Neural progenitor cell (in vitro differentiated cells): ENCODE measurements around the gene HES4. TPM values are rescaled to one million over a fixed set of nuclear protein-coding genes. Genes with fewer than 3 reads are reported as not detected.
A peak's percentile ranks its signal among the peaks of the same experiment; 100 is the strongest.

Experiments
- DNase-seq: peaks from one replicate; pipeline ENCODE4 v3.0.0-alpha.2; 2016; ENCODE audit warnings: low spot score
- H2AFZ ChIP-seq: fragments of 200-600 bp; sonication (generic); replicated peaks from 2 replicates; pipeline ENCODE4 v1.6.1; 2016; ENCODE audit warnings: antibody characterized with exemption
- H3F3A ChIP-seq: fragments of 200-600 bp; sonication (generic); 2 replicates; pipeline ENCODE4 v1.6.1; 2016; ENCODE audit warnings: antibody characterized with exemption, low read depth
- H3K27ac ChIP-seq: fragments of 200-600 bp; sonication (generic); 2 replicates; pipeline ENCODE4 v1.5.1; 2016; ENCODE audit warnings: mild to moderate bottlenecking
- H3K27me3 ChIP-seq: fragments of 200-600 bp; sonication (generic); 2 replicates; pipeline ENCODE4 v1.6.1; 2016; ENCODE audit warnings: mild to moderate bottlenecking, moderate library complexity
- H3K36me3 ChIP-seq: fragments of 200-600 bp; sonication (generic); 2 replicates; pipeline ENCODE4 v1.5.1; 2016
- H3K4me1 ChIP-seq: fragments of 200-600 bp; sonication (generic); 2 replicates; pipeline ENCODE4 v1.6.1; 2016; ENCODE audit warnings: mixed run types
- H3K4me2 ChIP-seq: fragments of 200-600 bp; sonication (generic); 2 replicates; pipeline ENCODE4 v1.6.1; 2016
- H3K4me3 ChIP-seq: fragments of 200-600 bp; sonication (generic); 2 replicates; pipeline ENCODE4 v1.5.1; 2016
- H3K79me2 ChIP-seq: fragments of 200-600 bp; sonication (generic); 2 replicates; pipeline ENCODE4 v1.6.1; 2016; ENCODE audit warnings: low read depth
- H3K9ac ChIP-seq: fragments of 200-600 bp; sonication (generic); 2 replicates; pipeline ENCODE4 v1.6.1; 2016
- H3K9me3 ChIP-seq: fragments of 200-600 bp; sonication (generic); 2 replicates; pipeline ENCODE4 v1.5.1; 2016; ENCODE audit warnings: low read depth
- H4K20me1 ChIP-seq: fragments of 200-600 bp; sonication (generic); 2 replicates; pipeline ENCODE4 v1.6.1; 2016; ENCODE audit warnings: low read depth
- H3K27ac Mint-ChIP-seq: 3 replicates; pipeline ENCODE4 v1.8.0; 2021; ENCODE audit warnings: mixed read lengths
- H3K27me3 Mint-ChIP-seq: 2 replicates; pipeline ENCODE4 v1.8.0; 2022; ENCODE audit warnings: low read depth, mild to moderate bottlenecking, inconsistent platforms, moderate library complexity, mixed read lengths; ENCODE audit not compliant: insufficient read depth
- H3K36me3 Mint-ChIP-seq: 3 replicates; pipeline ENCODE4 v1.8.0; 2021; ENCODE audit warnings: mixed read lengths
- H3K4me1 Mint-ChIP-seq: 3 replicates; pipeline ENCODE4 v1.8.0; 2021; ENCODE audit warnings: mixed read lengths
- H3K4me3 Mint-ChIP-seq: 3 replicates; pipeline ENCODE4 v1.8.0; 2021; ENCODE audit warnings: mild to moderate bottlenecking, moderate library complexity, mixed read lengths
- H3K9me3 Mint-ChIP-seq: 3 replicates; pipeline ENCODE4 v1.8.0; 2020; ENCODE audit warnings: mixed read lengths
- CTCF ChIP-seq: fragments of 200-600 bp; sonication (generic); IDR thresholded peaks from 2 replicates; pipeline ENCODE4 v1.5.1; 2017; ENCODE audit warnings: antibody characterized with exemption, mild to moderate bottlenecking
- EZH2 ChIP-seq: fragments of 200-600 bp; sonication (generic); IDR thresholded peaks from 2 replicates; pipeline ENCODE4 v1.6.1; 2017; ENCODE audit warnings: antibody characterized with exemption, mild to moderate bottlenecking, moderate library complexity
- EZH2phosphoT487 ChIP-seq: fragments of 200-600 bp; sonication (generic); IDR thresholded peaks from 2 replicates; pipeline ENCODE4 v1.6.1; 2017; ENCODE audit warnings: antibody characterized with exemption
- total RNA-seq: library from RNA; depleted of rRNA; stranded (reverse); fragments of >200 nt; gene quantifications from 2 replicates; pipeline ENCODE4 v1.2.3, GENCODE V29; 2015; ENCODE audit warnings: low replicate concordance

Gene HES4
- total RNA-seq, 1 donor from 2014 or later: 7.6 TPM

GRCh38 chr1:1001057-1001783, 1.3 kb upstream of the HES4 start:
- peaks cover 22% of the 10 kb centered on the region for H4K20me1 ChIP-seq
- no peak overlapping the region for H3K9ac ChIP-seq
- Mint-ChIP-seq H3K27me3 (peaks cover 10% of the 10 kb centered on the region), H3K36me3 (no peaks in the 10 kb centered on the region), H3K27ac (peak overlapping the region; percentile 98), H3K4me1 (peaks cover 27% of the 10 kb centered on the region), H3K4me3 (peak overlapping the region; percentile 91), H3K9me3 (no peaks in the 10 kb centered on the region)
- peaks cover 37% of the 10 kb centered on the region for H3F3A ChIP-seq
- no peaks in the 10 kb centered on the region for H3K79me2 ChIP-seq
- peaks cover 74% of the 10 kb centered on the region for H3K27me3 ChIP-seq
- H3K4me3 ChIP-seq: peak overlapping the region; percentile 70
- no peak overlapping the region for H3K27ac ChIP-seq
- TF ChIP-seq EZH2 (peak; percentile 75), CTCF (no peak), EZH2phosphoT487 (peak; percentile 59)
- H2AFZ ChIP-seq: no peak overlapping the region
- H3K4me2 ChIP-seq: peak overlapping the region; percentile 97
- peak; percentile 67 for DNase-seq
- H3K9me3 ChIP-seq: no peaks in the 10 kb centered on the region
- H3K4me1 ChIP-seq: peaks cover 38% of the 10 kb centered on the region
- no peaks in the 10 kb centered on the region for H3K36me3 ChIP-seq

GRCh38 chr1:1000357-1001056, 610 bp upstream of the HES4 start:
- Histone ChIP-seq H3K27ac (peak overlapping the region; percentile 86), H3K4me3 (peak overlapping the region; percentile 70), H3K79me2 (no peaks in the 10 kb centered on the region), H3K9me3 (no peaks in the 10 kb centered on the region), H3K36me3 (no peaks in the 10 kb centered on the region), H3K27me3 (peaks cover 81% of the 10 kb centered on the region), H3K9ac (peak overlapping the region; percentile 65), H3F3A (peaks cover 37% of the 10 kb centered on the region), H4K20me1 (peaks cover 22% of the 10 kb centered on the region), H3K4me2 (peak overlapping the region; percentile 97), H3K4me1 (peaks cover 32% of the 10 kb centered on the region), H2AFZ (peak overlapping the region; percentile 59)
- Mint-ChIP-seq H3K4me1 (peaks cover 27% of the 10 kb centered on the region), H3K9me3 (peaks cover 2% of the 10 kb centered on the region), H3K27me3 (peaks cover 13% of the 10 kb centered on the region), H3K4me3 (peak overlapping the region; percentile 91), H3K36me3 (peaks cover 2% of the 10 kb centered on the region), H3K27ac (peak overlapping the region; percentile 98)
- DNase-seq: peak; percentile 84
- TF ChIP-seq EZH2phosphoT487 (no peak), CTCF (no peak), EZH2 (no peak)

GRCh38 chr1:998995-999724, 737 bp downstream of the HES4 start:
- Histone ChIP-seq H3K27ac (no peak overlapping the region), H3K9ac (peak overlapping the region; percentile 72), H3K36me3 (no peaks in the 10 kb centered on the region), H2AFZ (no peak overlapping the region), H3K4me3 (peak overlapping the region; percentile 70), H3K9me3 (no peaks in the 10 kb centered on the region), H3K79me2 (no peaks in the 10 kb centered on the region), H4K20me1 (peaks cover 22% of the 10 kb centered on the region), H3K4me2 (peak overlapping the region; percentile 97), H3K27me3 (peaks cover 95% of the 10 kb centered on the region), H3K4me1 (peaks cover 19% of the 10 kb centered on the region), H3F3A (peaks cover 29% of the 10 kb centered on the region)
- DNase-seq: peak; percentile 74
- TF ChIP-seq EZH2: peak; percentile 90
- peak; percentile 79 for TF ChIP-seq EZH2phosphoT487
- TF ChIP-seq CTCF: peak; percentile 7
- Mint-ChIP-seq H3K36me3 (peaks cover 2% of the 10 kb centered on the region), H3K4me3 (peak overlapping the region; percentile 84), H3K27me3 (peaks cover 16% of the 10 kb centered on the region), H3K4me1 (peaks cover 14% of the 10 kb centered on the region), H3K27ac (no peak overlapping the region), H3K9me3 (peaks cover 4% of the 10 kb centered on the region)
